H9 (cell line): ENCODE measurements around the gene MDFIC. TPM values are rescaled to one million over a fixed set of nuclear protein-coding genes. Genes with fewer than 3 reads are reported as not detected.

Experiments used
- DNase-seq: peaks from one replicate; pipeline ENCODE4 v3.0.0-alpha.2; 2017
- H2AFZ ChIP-seq: one replicate; pipeline ENCODE4 v1.6.1; 2013; ENCODE audit warnings: mild to moderate bottlenecking, low read length, control low read depth, moderate library complexity
- H2AK5ac ChIP-seq: 2 replicates; pipeline ENCODE4 v1.6.1; 2013; ENCODE audit warnings: low read length, control low read depth, mixed read lengths; ENCODE audit not compliant: insufficient read length
- H2BK120ac ChIP-seq: one replicate; pipeline ENCODE4 v1.6.1; 2013; ENCODE audit warnings: low read depth, mild to moderate bottlenecking, low read length, control low read depth, inconsistent platforms; ENCODE audit not compliant: poor library complexity, severe bottlenecking
- H2BK12ac ChIP-seq: 2 replicates; pipeline ENCODE4 v1.6.1; 2013; ENCODE audit warnings: low read length, control low read depth, mixed read lengths, low read depth; ENCODE audit not compliant: insufficient read length
- H2BK15ac ChIP-seq: 2 replicates; pipeline ENCODE4 v1.6.1; 2013; ENCODE audit warnings: low read depth, low read length, control low read depth
- H2BK20ac ChIP-seq: one replicate; pipeline ENCODE4 v1.6.1; 2013; ENCODE audit warnings: low read depth, mild to moderate bottlenecking, low read length, control low read depth, inconsistent platforms; ENCODE audit not compliant: poor library complexity, severe bottlenecking
- H2BK5ac ChIP-seq: 2 replicates; pipeline ENCODE4 v1.6.1; 2013; ENCODE audit warnings: low read length, control low read depth, mixed read lengths; ENCODE audit not compliant: insufficient read length
- H3K14ac ChIP-seq: 2 replicates; pipeline ENCODE4 v1.6.1; 2013; ENCODE audit warnings: low read length, control low read depth; ENCODE audit not compliant: insufficient read depth
- H3K18ac ChIP-seq: 2 replicates; pipeline ENCODE4 v1.6.1; 2013; ENCODE audit warnings: low read depth, mild to moderate bottlenecking, mixed read lengths, low read length, control low read depth; ENCODE audit not compliant: insufficient read length
- H3K23ac ChIP-seq: 2 replicates; pipeline ENCODE4 v1.6.1; 2013; ENCODE audit warnings: low read length, control low read depth, mixed read lengths, low read depth; ENCODE audit not compliant: insufficient read length
- H3K23me2 ChIP-seq: 2 replicates; pipeline ENCODE4 v1.6.1; 2013; ENCODE audit warnings: low read depth, mild to moderate bottlenecking, mixed read lengths, low read length, control low read depth; ENCODE audit not compliant: insufficient read length, poor library complexity, severe bottlenecking
- H3K27ac ChIP-seq: 2 replicates; pipeline ENCODE4 v1.5.1; 2013; ENCODE audit warnings: low read length, control low read depth, mixed read lengths, low read depth; ENCODE audit not compliant: insufficient read length
- H3K27me3 ChIP-seq: 2 replicates; pipeline ENCODE4 v1.6.1; 2013; ENCODE audit warnings: low read length, control low read depth, inconsistent platforms; ENCODE audit not compliant: insufficient read depth
- H3K4ac ChIP-seq: 2 replicates; pipeline ENCODE4 v1.6.1; 2013; ENCODE audit warnings: low read depth, mild to moderate bottlenecking, control low read depth, inconsistent platforms, low read length, moderate library complexity
- H3K4me1 ChIP-seq: 2 replicates; pipeline ENCODE4 v1.6.1; 2013; ENCODE audit warnings: low read length, control low read depth, inconsistent platforms; ENCODE audit not compliant: insufficient read depth
- H3K4me2 ChIP-seq: 2 replicates; pipeline ENCODE4 v1.6.1; 2013; ENCODE audit warnings: low read length, control low read depth, mixed read lengths; ENCODE audit not compliant: insufficient read length, insufficient read depth
- H3K56ac ChIP-seq: 2 replicates; pipeline ENCODE4 v1.6.1; 2013; ENCODE audit warnings: low read depth, mild to moderate bottlenecking, mixed read lengths, low read length, control low read depth; ENCODE audit not compliant: insufficient read length
- H3K79me1 ChIP-seq: 2 replicates; pipeline ENCODE4 v1.6.1; 2013; ENCODE audit warnings: low read depth, mild to moderate bottlenecking, moderate library complexity, low read length, control low read depth, inconsistent platforms; ENCODE audit not compliant: insufficient read depth, poor library complexity, severe bottlenecking
- H3K79me2 ChIP-seq: 2 replicates; pipeline ENCODE4 v1.6.1; 2013; ENCODE audit warnings: low read length, control low read depth, inconsistent platforms; ENCODE audit not compliant: insufficient read depth
- H3K9ac ChIP-seq: 2 replicates; pipeline ENCODE4 v1.6.1; 2013; ENCODE audit warnings: low read length, control low read depth, mixed read lengths; ENCODE audit not compliant: insufficient read length; ENCODE audit errors: extremely low read depth
- H3K9me3 ChIP-seq: one replicate; pipeline ENCODE4 v1.6.1; 2013; ENCODE audit warnings: low read depth, low read length, inconsistent platforms; ENCODE audit not compliant: control insufficient read depth
- H3T11ph ChIP-seq: one replicate; pipeline ENCODE4 v1.6.1; 2013; ENCODE audit warnings: mild to moderate bottlenecking, low read length, control low read depth, inconsistent platforms
- H4K20me1 ChIP-seq: one replicate; pipeline ENCODE4 v1.6.1; 2013; ENCODE audit not compliant: control insufficient read depth, insufficient read length, insufficient read depth
- H4K5ac ChIP-seq: 2 replicates; pipeline ENCODE4 v1.6.1; 2013; ENCODE audit warnings: low read depth, mild to moderate bottlenecking, mixed read lengths, low read length, control low read depth; ENCODE audit not compliant: insufficient read length
- H4K8ac ChIP-seq: replicated peaks from 2 replicates; pipeline ENCODE4 v1.6.1; 2013; ENCODE audit warnings: low read length, control low read depth, mixed read lengths, low read depth; ENCODE audit not compliant: insufficient read length
- H4K91ac ChIP-seq: 2 replicates; pipeline ENCODE4 v1.6.1; 2013; ENCODE audit warnings: low read depth, mild to moderate bottlenecking, moderate library complexity, mixed read lengths, low read length, control low read depth; ENCODE audit not compliant: insufficient read length
- H3K27ac Mint-ChIP-seq, 3 experiments: 2 replicates in 2 of 3; 3 replicates in 1 of 3; pipeline ENCODE4 v1.8.0; 2020 to 2021; ENCODE audit warnings: mixed read lengths in 3 of 3, mild to moderate bottlenecking in 1 of 3, moderate library complexity in 1 of 3
- H3K27me3 Mint-ChIP-seq: 2 replicates; pipeline ENCODE4 v1.8.0; 2021; ENCODE audit warnings: low read depth, mild to moderate bottlenecking, moderate library complexity, mixed read lengths
- H3K36me3 Mint-ChIP-seq, 3 experiments: 2 replicates in 2 of 3; 3 replicates in 1 of 3; pipeline ENCODE4 v1.8.0; 2020 to 2021; ENCODE audit warnings: low read depth in 3 of 3, mixed read lengths in 3 of 3; ENCODE audit not compliant: insufficient read depth in 1 of 3
- H3K4me1 Mint-ChIP-seq, 2 experiments: 2 replicates each; pipeline ENCODE4 v1.8.0; 2020; ENCODE audit warnings: mixed read lengths in 2 of 2
- H3K4me3 Mint-ChIP-seq, 2 experiments: 2 replicates in 1 of 2; 3 replicates in 1 of 2; pipeline ENCODE4 v1.8.0; 2020 to 2021; ENCODE audit warnings: mild to moderate bottlenecking in 2 of 2, mixed read lengths in 2 of 2, moderate library complexity in 1 of 2
- H3K9me3 Mint-ChIP-seq, 2 experiments: 2 replicates in 1 of 2; 3 replicates in 1 of 2; pipeline ENCODE4 v1.8.0; 2020; ENCODE audit warnings: mild to moderate bottlenecking in 2 of 2, mixed read lengths in 2 of 2, moderate library complexity in 1 of 2
- WGBS: extraction: QIAGEN DNeasy Blood & Tissue Kit; methylation state at CpG from one replicate; pipeline ENCODE4 v1.1.7; 2013; ENCODE audit warnings: missing lambda C conversion rate, low lambda C conversion rate, mixed read lengths; ENCODE audit not compliant: insufficient read length; ENCODE audit errors: extremely low coverage; 5-methylcytosine and 5-hydroxymethylcytosine counted together
- total RNA-seq: library from RNA; stranded (reverse); gene quantifications from 2 replicates; pipeline ENCODE4 v1.2.1, GENCODE V29; 2021
- TF ChIP-seq, protein P1 (sequence below): fragments of 200-600 bp; sonication (generic); conservative IDR thresholded peaks from 3 replicates; pipeline ENCODE4 v1.8.0; 2021; ENCODE audit warnings: antibody characterized with exemption, mild to moderate bottlenecking

Gene MDFIC
- total RNA-seq, 1 experiment from 2014 or later: 2.0 TPM

GRCh38 chr7:114903131-114903530 is 18.8 kb upstream of the MDFIC start:
- Mint-ChIP-seq H3K4me3 (no peak overlapping the region), H3K36me3 (no peaks in the 10 kb centered on the region), H3K4me1 (no peaks in the 10 kb centered on the region), H3K9me3 (0 out of 5 replicates have a peak, but pooled peaks cover 0 to under 1% of the 10 kb centered on the region in 2 experiments), H3K27ac (no peak overlapping the region), H3K27me3 (no peaks in the 10 kb centered on the region)
- Histone ChIP-seq H2BK120ac (no peak overlapping the region), H2BK5ac (no peak overlapping the region), H2BK20ac (no peak overlapping the region), H4K20me1 (no peaks in the 10 kb centered on the region), H3K4ac (no peak overlapping the region), H2AFZ (no peak overlapping the region), H3K4me1 (no peaks in the 10 kb centered on the region), H3K23me2 (no peaks in the 10 kb centered on the region), H3K27ac (no peak overlapping the region), H3K14ac (no peak overlapping the region), H3K18ac (no peak overlapping the region), H4K5ac (no peak overlapping the region), H3K9ac (no peak overlapping the region), H2BK15ac (no peak overlapping the region), H3K27me3 (no peaks in the 10 kb centered on the region), H3K9me3 (no peaks in the 10 kb centered on the region), H3T11ph (no peak overlapping the region), H4K8ac (no peak overlapping the region), H2BK12ac (no peak overlapping the region), H3K4me2 (no peak overlapping the region), H2AK5ac (no peak overlapping the region), H3K56ac (no peak overlapping the region), H3K79me1 (no peaks in the 10 kb centered on the region), H4K91ac (no peak overlapping the region), H3K23ac (no peak overlapping the region), H3K79me2 (no peaks in the 10 kb centered on the region)
- TF ChIP-seq, protein P1, sequence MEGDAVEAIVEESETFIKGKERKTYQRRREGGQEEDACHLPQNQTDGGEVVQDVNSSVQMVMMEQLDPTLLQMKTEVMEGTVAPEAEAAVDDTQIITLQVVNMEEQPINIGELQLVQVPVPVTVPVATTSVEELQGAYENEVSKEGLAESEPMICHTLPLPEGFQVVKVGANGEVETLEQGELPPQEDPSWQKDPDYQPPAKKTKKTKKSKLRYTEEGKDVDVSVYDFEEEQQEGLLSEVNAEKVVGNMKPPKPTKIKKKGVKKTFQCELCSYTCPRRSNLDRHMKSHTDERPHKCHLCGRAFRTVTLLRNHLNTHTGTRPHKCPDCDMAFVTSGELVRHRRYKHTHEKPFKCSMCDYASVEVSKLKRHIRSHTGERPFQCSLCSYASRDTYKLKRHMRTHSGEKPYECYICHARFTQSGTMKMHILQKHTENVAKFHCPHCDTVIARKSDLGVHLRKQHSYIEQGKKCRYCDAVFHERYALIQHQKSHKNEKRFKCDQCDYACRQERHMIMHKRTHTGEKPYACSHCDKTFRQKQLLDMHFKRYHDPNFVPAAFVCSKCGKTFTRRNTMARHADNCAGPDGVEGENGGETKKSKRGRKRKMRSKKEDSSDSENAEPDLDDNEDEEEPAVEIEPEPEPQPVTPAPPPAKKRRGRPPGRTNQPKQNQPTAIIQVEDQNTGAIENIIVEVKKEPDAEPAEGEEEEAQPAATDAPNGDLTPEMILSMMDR: no peak
- DNase-seq: no peak
- no CpG with 5 or more reads among the region's 2 CpGs for WGBS
